HL-60 (cell line): Measurements from ENCODE around the gene TANC1.

Experiments
- DNase-seq, 2 experiments: peaks; one replicate each; pipeline ENCODE4 v3.0.0-alpha.2; 2010 to 2020; ENCODE audit warnings: low read depth in 1 of 2, low spot score in 1 of 2
- H3K27ac ChIP-seq: fragments of 250-450 bp; sonication (Bioruptor Pico); replicated peaks from 2 replicates; pipeline ENCODE4 v1.5.1; 2020; ENCODE audit warnings: mild to moderate bottlenecking, moderate library complexity
- H3K27me3 ChIP-seq: fragments of 250-450 bp; sonication (Bioruptor Pico); 2 replicates; pipeline ENCODE4 v1.5.1; 2021; ENCODE audit warnings: mild to moderate bottlenecking, moderate library complexity; ENCODE audit not compliant: insufficient read depth, poor library complexity, severe bottlenecking
- H3K4me3 ChIP-seq: replicated peaks from 2 replicates; pipeline ENCODE4 v1.5.1; 2011; ENCODE audit warnings: mild to moderate bottlenecking, control low read depth, low read length; ENCODE audit not compliant: insufficient read depth
- CTCF ChIP-seq: IDR thresholded peaks from one replicate; pipeline ENCODE4 v1.5.1; 2011; ENCODE audit warnings: low read length, control low read depth, inconsistent platforms; ENCODE audit not compliant: insufficient read depth
- GABPA ChIP-seq: IDR thresholded peaks from 2 replicates; pipeline ENCODE4 v1.6.1; 2012; ENCODE audit warnings: low read depth
- POLR2AphosphoS5 ChIP-seq: IDR thresholded peaks from 2 replicates; pipeline ENCODE4 v1.6.1; 2012; ENCODE audit warnings: low read depth
- REST ChIP-seq: IDR thresholded peaks from 2 replicates; pipeline ENCODE4 v1.6.1; 2012; ENCODE audit warnings: low read depth; ENCODE audit not compliant: insufficient replicate concordance
- SPI1 ChIP-seq: IDR thresholded peaks from 2 replicates; pipeline ENCODE4 v1.6.1; 2012; ENCODE audit warnings: low read depth, mild to moderate bottlenecking, borderline replicate concordance

Gene TANC1

GRCh38 chr2:158926478-158926948 is 41.9 kb upstream of the TANC1 start:
- Histone ChIP-seq H3K27ac (no peak overlapping the region), H3K27me3 (peaks cover 4% of the 10 kb centered on the region), H3K4me3 (no peak overlapping the region)
- TF ChIP-seq POLR2AphosphoS5 (no peak), SPI1 (no peak), CTCF (no peak), GABPA (no peak), REST (no peak)
- DNase-seq, result no peak

GRCh38 chr2:158928515-158928914 is 39.9 kb upstream of the TANC1 start:
- no peak for DNase-seq
- H3K4me3 ChIP-seq, result no peak overlapping the region
- peaks cover 4% of the 10 kb centered on the region for H3K27me3 ChIP-seq
- H3K27ac ChIP-seq, result no peak overlapping the region
- TF ChIP-seq SPI1, result no peak
- no peak for TF ChIP-seq POLR2AphosphoS5
- no peak for TF ChIP-seq GABPA
- no peak for TF ChIP-seq CTCF

- TF ChIP-seq CTCF (no peak), GABPA (no peak), POLR2AphosphoS5 (no peak), REST (no peak), SPI1 (no peak)
Observed at GRCh38 chr2:158928965-158929364, 39.5 kb upstream of the TANC1 start.

GRCh38 chr2:158931572-158931971 is 36.9 kb upstream of the TANC1 start:
- DNase-seq, result no peak
- H3K27ac ChIP-seq, result no peak overlapping the region

More at GRCh38 chr2:158928965-158929364, 39.5 kb upstream of the TANC1 start:
- no peak overlapping the region for H3K27ac ChIP-seq
- H3K27me3 ChIP-seq, result peaks cover 4% of the 10 kb centered on the region
- H3K4me3 ChIP-seq, result no peak overlapping the region
- DNase-seq, result no peak

More at GRCh38 chr2:158931572-158931971, 36.9 kb upstream of the TANC1 start:
- Histone ChIP-seq H3K4me3 (no peak overlapping the region), H3K27me3 (no peaks in the 10 kb centered on the region)
- no peak for TF ChIP-seq REST
- no peak for TF ChIP-seq CTCF
- TF ChIP-seq POLR2AphosphoS5, result no peak
